NK-92 treated with Interleukin-12 subunit alpha and Interleukin-12 subunit beta, amount 100 ng/mL, for 24 hours (cell line): Measurements from ENCODE around the gene AXDND1.
"Not testable (repeated sequence)": the region's sequence is repeated elsewhere in the genome, so short reads cannot be mapped to it uniquely, and the experiment has no call there.

Experiments
- DNase-seq: peaks from one replicate; lab custom pipeline; 2025; lab: John Stamatoyannopoulos, UW

Gene AXDND1

GRCh38 chr1:179365342-179366092 lies at the start of gene AXDND1:
TSS of gene AXDND1 (plus strand) at chr1:179365971. CDS start at chr1:179366510, 539 bp downstream.
- DNase-seq = peak; percentile 84

GRCh38 chr1:179318491-179318890 lies 47.3 kb upstream of the AXDND1 start:
- DNase-seq = no peak

GRCh38 chr1:179321533-179322216 lies 44.1 kb upstream of the AXDND1 start:
- DNase-seq = no peak

GRCh38 chr1:179322557-179322956 lies 43.2 kb upstream of the AXDND1 start:
- DNase-seq = no peak

GRCh38 chr1:179323436-179323835 lies 42.3 kb upstream of the AXDND1 start:
- DNase-seq = no peak

GRCh38 chr1:179325836-179326235 lies 39.9 kb upstream of the AXDND1 start:
- no peak for DNase-seq

GRCh38 chr1:179326746-179327145 lies 39.0 kb upstream of the AXDND1 start:
- DNase-seq = no peak

- no peak for DNase-seq
Observed at GRCh38 chr1:179327196-179327595, 38.6 kb upstream of the AXDND1 start.

- DNase-seq = no peak
Observed at GRCh38 chr1:179327679-179328078, 38.1 kb upstream of the AXDND1 start.

GRCh38 chr1:179329862-179330261 lies 35.9 kb upstream of the AXDND1 start:
- no peak for DNase-seq

GRCh38 chr1:179334440-179334839 lies 31.3 kb upstream of the AXDND1 start:
- DNase-seq = no peak

GRCh38 chr1:179337288-179337687 lies 28.5 kb upstream of the AXDND1 start:
- DNase-seq = no peak

GRCh38 chr1:179337942-179338560 lies 27.7 kb upstream of the AXDND1 start:
- no peak for DNase-seq

- DNase-seq = no peak
Observed at GRCh38 chr1:179340918-179341317, 24.9 kb upstream of the AXDND1 start.

- DNase-seq = no peak
Observed at GRCh38 chr1:179341943-179342547, 23.7 kb upstream of the AXDND1 start.

GRCh38 chr1:179342740-179343404 lies 22.9 kb upstream of the AXDND1 start:
- DNase-seq = no peak

- DNase-seq = no peak
Observed at GRCh38 chr1:179351281-179351680, 14.5 kb upstream of the AXDND1 start.

GRCh38 chr1:179352236-179352635 lies 13.5 kb upstream of the AXDND1 start:
- DNase-seq = no peak

GRCh38 chr1:179353546-179353945 lies 12.2 kb upstream of the AXDND1 start:
- no peak for DNase-seq

GRCh38 chr1:179361631-179362030 lies 4.1 kb upstream of the AXDND1 start:
- not testable (repeated sequence) for DNase-seq

GRCh38 chr1:179366093-179366800 lies 476 bp downstream of the AXDND1 start:
- no peak for DNase-seq
